GM12878 (cell line): ENCODE measurements around the gene INPP4B. TPM values are rescaled to one million over a fixed set of nuclear protein-coding genes. Genes with fewer than 3 reads are reported as not detected.

Experiments used
- ATAC-seq: fragments of 200-7000 bp; cut with Tn5 transposase; 3 replicates; pipeline ENCODE4 v1.9.1; 2020; ENCODE audit warnings: mild to moderate bottlenecking, moderate library complexity
- BruUV-seq: library from RNA; stranded (reverse); fragments of 400-500 nt; replicated peaks from 2 replicates; lab custom pipeline; 2021; lab: Mats Ljungman, UMichigan
- CTCF ChIA-PET: fragments of 300-600 bp; sonication (Branson Sonifier 250); formaldehyde crosslinking; extraction: SDS; loops from one replicate; lab custom pipeline; 2021; ENCODE audit warnings: inconsistent platforms; lab: Yijun Ruan, JAX
- POLR2A ChIA-PET: fragments of 350-600 bp; formaldehyde crosslinking; extraction: SDS; loops from one replicate; lab custom pipeline; 2021; ENCODE audit warnings: inconsistent platforms; lab: Charles Lee
- RAD21 ChIA-PET: fragments of 300-600 bp; sonication (Branson Sonifier 250); formaldehyde crosslinking; loops from one replicate; lab custom pipeline; 2023; ENCODE audit warnings: antibody characterized with exemption; ENCODE audit not compliant: unreplicated experiment; lab: Charles Lee
- SMC1A ChIA-PET: fragments of 300-600 bp; sonication (Branson Sonifier 250); formaldehyde crosslinking; loops from one replicate; lab custom pipeline; 2023; ENCODE audit not compliant: unreplicated experiment, uncharacterized antibody; lab: Charles Lee
- DNase-seq: peaks from one replicate; pipeline ENCODE4 v3.0.0-alpha.2; 2011; ENCODE audit warnings: low read depth, low spot score
- FAIRE-seq: peaks from 3 replicates; lab custom pipeline; 2011; peaks lifted over from hg19 to GRCh38; lab: Jason Lieb, UNC
- H2AFZ ChIP-seq: 2 replicates; pipeline ENCODE4 v1.6.0; 2011; ENCODE audit warnings: low read depth, low read length, control low read depth; ENCODE audit not compliant: control insufficient read depth
- H3K27ac ChIP-seq: 2 replicates; pipeline ENCODE4 v1.5.1; 2011; ENCODE audit warnings: control low read depth; ENCODE audit not compliant: control insufficient read depth, insufficient read depth
- H3K27me3 ChIP-seq, 2 experiments: replicated peaks in 1 of 2; 2 replicates each; pipeline versions ENCODE4 v1.6.0 to v1.6.1; 2011; ENCODE audit warnings: low read length in 1 of 2; ENCODE audit not compliant: control insufficient read depth in 2 of 2, insufficient read depth in 2 of 2
- H3K36me3 ChIP-seq, 2 experiments: 2 replicates each; pipeline ENCODE4 v1.5.1; 2011; ENCODE audit warnings: low read length in 1 of 2; ENCODE audit not compliant: control insufficient read depth in 2 of 2, insufficient read depth in 2 of 2
- H3K4me1 ChIP-seq: 2 replicates; pipeline ENCODE4 v1.6.1; 2011; ENCODE audit warnings: mild to moderate bottlenecking, low read length, moderate library complexity, mixed read lengths; ENCODE audit not compliant: control insufficient read depth, insufficient read depth
- H3K4me2 ChIP-seq: 2 replicates; pipeline ENCODE4 v1.6.0; 2011; ENCODE audit warnings: control low read depth; ENCODE audit not compliant: control insufficient read depth, insufficient read depth
- H3K4me3 ChIP-seq: fragments of 200-600 bp; sonication (generic); 2 replicates; pipeline ENCODE4 v1.5.1; 2016
- H3K79me2 ChIP-seq: 2 replicates; pipeline ENCODE4 v1.6.0; 2011; ENCODE audit warnings: low read length; ENCODE audit not compliant: control insufficient read depth, insufficient read depth
- H3K9ac ChIP-seq: 2 replicates; pipeline ENCODE4 v1.8.0; 2011; ENCODE audit warnings: low read length, control low read depth, mixed read lengths; ENCODE audit not compliant: control insufficient read depth, insufficient read depth
- H3K9me3 ChIP-seq: replicated peaks from 3 replicates; pipeline ENCODE4 v1.5.1; 2011; ENCODE audit warnings: mild to moderate bottlenecking, low read length; ENCODE audit not compliant: control insufficient read depth, insufficient read depth
- H4K20me1 ChIP-seq: 2 replicates; pipeline ENCODE4 v1.6.0; 2011; ENCODE audit not compliant: control insufficient read depth, insufficient read depth
- BCL3 ChIP-seq: IDR thresholded peaks from 2 replicates; pipeline ENCODE4 v1.6.1; 2011; ENCODE audit warnings: borderline replicate concordance, low read depth, mild to moderate bottlenecking, moderate library complexity, low read length; ENCODE audit not compliant: insufficient read depth, poor library complexity, severe bottlenecking
- CREM ChIP-seq: IDR thresholded peaks from 2 replicates; pipeline ENCODE4 v1.6.1; 2014; ENCODE audit warnings: antibody characterized with exemption, low read depth
- EP300 ChIP-seq, 2 experiments: fragments of 150-350 bp in 1 of 2; IDR thresholded peaks; 2 replicates each; pipeline ENCODE4 v1.6.1; 2011 to 2012; ENCODE audit warnings: low read depth in 2 of 2, low read length in 2 of 2, borderline replicate concordance in 1 of 2, improper control_type of control experiment in 1 of 2, inconsistent platforms in 1 of 2; ENCODE audit not compliant: control insufficient read depth in 1 of 2
- FOXK2 ChIP-seq: fragments of 450-650 bp; IDR thresholded peaks from 2 replicates; pipeline ENCODE4 v1.6.1; 2017; ENCODE audit warnings: mild to moderate bottlenecking, moderate library complexity
- HDAC6 ChIP-seq: fragments of 200-600 bp; sonication (generic); IDR thresholded peaks from one replicate; pipeline ENCODE4 v1.8.0; 2017; ENCODE audit warnings: antibody characterized with exemption; ENCODE audit not compliant: unreplicated experiment
- IKZF2 ChIP-seq, 2 experiments: fragments of 450-650 bp; IDR thresholded peaks; 2 replicates each; pipeline ENCODE4 v1.6.1; 2017; ENCODE audit warnings: mild to moderate bottlenecking in 2 of 2, moderate library complexity in 2 of 2
- RAD51 ChIP-seq: fragments of 450-650 bp; IDR thresholded peaks from 2 replicates; pipeline ENCODE4 v1.6.1; 2016; ENCODE audit warnings: moderate library complexity, mild to moderate bottlenecking, inconsistent platforms
- USF1 ChIP-seq: IDR thresholded peaks from 2 replicates; pipeline ENCODE4 v1.6.1; 2011; ENCODE audit warnings: borderline replicate concordance, low read depth, mild to moderate bottlenecking, moderate library complexity, mixed read lengths, low read length; ENCODE audit not compliant: insufficient read depth; ENCODE audit errors: extremely low read length
- ZNF217 ChIP-seq: fragments of 450-650 bp; IDR thresholded peaks from 2 replicates; pipeline ENCODE4 v1.6.1; 2017; ENCODE audit warnings: antibody characterized with exemption, mild to moderate bottlenecking
- ZNF24 ChIP-seq: fragments of 450-650 bp; IDR thresholded peaks from 2 replicates; pipeline ENCODE4 v1.6.1; 2017; ENCODE audit warnings: antibody characterized with exemption, mild to moderate bottlenecking
- WGBS: methylation state at CpG from one replicate; pipeline ENCODE4 v1.1.6; 2016; ENCODE audit warnings: low lambda C conversion rate; ENCODE audit not compliant: insufficient replicate concordance, insufficient coverage; ENCODE audit errors: missing lambda C conversion rate; 5-methylcytosine and 5-hydroxymethylcytosine counted together
- in situ Hi-C: fragments of 300-500 bp; cut with MboI; formaldehyde crosslinking; loops from 9 replicates; pipeline ENCODE4 v1.14.3; 2018; ENCODE audit warnings: mixed read lengths
- intact Hi-C: fragments of 100-400 bp; cut with micrococcal nuclease; formaldehyde crosslinking; loops from one replicate; pipeline ENCODE4 v1.14.2; 2022; ENCODE audit not compliant: unreplicated experiment
- polyA plus RNA-seq, 11 experiments: library from polyadenylated mRNA; depleted of rRNA in 4 of 11; unstranded in 6 of 11; stranded (reverse) in 5 of 11; fragments of >200 nt; fragmentation: Nextera tagmentation in 4 of 11; fragmentation: Illumina TruSeq in 1 of 11; extraction: Ambion mirVana in 4 of 11; extraction: Trizol in 1 of 11; gene quantifications; 1 replicate in 1 of 11; 2 replicates in 10 of 11; pipeline versions ENCODE4 v1.2.1 to v1.2.3, GENCODE V29; 2011 to 2016; ENCODE audit warnings: inconsistent platforms in 2 of 11, missing spikeins in 2 of 11, low read depth in 1 of 11
- total RNA-seq, 4 experiments: library from RNA; depleted of rRNA in 3 of 4; stranded (reverse); fragments of >200 nt in 3 of 4; fragmentation: Illumina TruSeq in 1 of 4; extraction: Trizol in 1 of 4; gene quantifications; 2 replicates each; pipeline versions ENCODE4 v1.2.1 to v1.2.3, GENCODE V29; 2013 to 2021
- TF ChIP-seq, protein P1 (sequence below): fragments of 450-650 bp; IDR thresholded peaks from 2 replicates; pipeline ENCODE4 v1.6.1; 2016; ENCODE audit warnings: mild to moderate bottlenecking, moderate library complexity, borderline replicate concordance

Gene INPP4B
- total and polyA plus RNA-seq, 10 of the 15 experiments (the other 5 are each of a cell fraction or from before 2014, with no cell fraction given) = 0.53 to 11.2 (median 0.95) TPM

GRCh38 chr4:142065086-142065647, 780.9 kb downstream of the INPP4B start:
- no peak overlapping the region for H3K4me3 ChIP-seq
- H3K9ac ChIP-seq = no peak overlapping the region
- ATAC-seq (no peak), DNase-seq (no peak), FAIRE-seq (no peak)
- in situ Hi-C loops = no loop called here
- H3K4me2 ChIP-seq = no peak overlapping the region
- no peaks in the 10 kb centered on the region for H3K4me1 ChIP-seq
- intact Hi-C loops = no loop called here
- 15% methylated on average over 2 of the region's 2 CpGs for WGBS
- CTCF ChIA-PET = interaction anchor here (1.3 kb wide), 1 partner anchor 11 kb away, joined by 4 read pairs; no protein-coding TSS in a partner anchor
- H3K9me3 ChIP-seq = no peaks in the 10 kb centered on the region
- H3K79me2 ChIP-seq = no peaks in the 10 kb centered on the region
- no peaks in the 10 kb centered on the region for H3K36me3 ChIP-seq
- SMC1A ChIA-PET = interaction anchor here (1.2 kb wide), 1 partner anchor 652 kb away, joined by 3 read pairs; no protein-coding TSS in a partner anchor
- RAD21 ChIA-PET = no interaction called here
- no peaks in the 10 kb centered on the region for H3K27me3 ChIP-seq
- H2AFZ ChIP-seq = no peak overlapping the region
- POLR2A ChIA-PET = no interaction called here
- no peaks in the 10 kb centered on the region for H4K20me1 ChIP-seq
- no peak overlapping the region for H3K27ac ChIP-seq
- no TSS peak for BruUV-seq
- no peak for TF ChIP-seq ZNF24
- no peak for TF ChIP-seq HDAC6
- TF ChIP-seq EP300 (IDR thresholded peaks at IDR 0.05; ENCODE audit: borderline replicate concordance in 1 of 2, control insufficient read depth in 1 of 2, low read depth in 2 of 2, low read length in 2 of 2) = no peak
- no peak for TF ChIP-seq BCL3
- no peak for TF ChIP-seq RAD51
- TF ChIP-seq USF1 = no peak
- TF ChIP-seq ZNF217 = no peak
- TF ChIP-seq FOXK2 = no peak
- TF ChIP-seq, protein P1, sequence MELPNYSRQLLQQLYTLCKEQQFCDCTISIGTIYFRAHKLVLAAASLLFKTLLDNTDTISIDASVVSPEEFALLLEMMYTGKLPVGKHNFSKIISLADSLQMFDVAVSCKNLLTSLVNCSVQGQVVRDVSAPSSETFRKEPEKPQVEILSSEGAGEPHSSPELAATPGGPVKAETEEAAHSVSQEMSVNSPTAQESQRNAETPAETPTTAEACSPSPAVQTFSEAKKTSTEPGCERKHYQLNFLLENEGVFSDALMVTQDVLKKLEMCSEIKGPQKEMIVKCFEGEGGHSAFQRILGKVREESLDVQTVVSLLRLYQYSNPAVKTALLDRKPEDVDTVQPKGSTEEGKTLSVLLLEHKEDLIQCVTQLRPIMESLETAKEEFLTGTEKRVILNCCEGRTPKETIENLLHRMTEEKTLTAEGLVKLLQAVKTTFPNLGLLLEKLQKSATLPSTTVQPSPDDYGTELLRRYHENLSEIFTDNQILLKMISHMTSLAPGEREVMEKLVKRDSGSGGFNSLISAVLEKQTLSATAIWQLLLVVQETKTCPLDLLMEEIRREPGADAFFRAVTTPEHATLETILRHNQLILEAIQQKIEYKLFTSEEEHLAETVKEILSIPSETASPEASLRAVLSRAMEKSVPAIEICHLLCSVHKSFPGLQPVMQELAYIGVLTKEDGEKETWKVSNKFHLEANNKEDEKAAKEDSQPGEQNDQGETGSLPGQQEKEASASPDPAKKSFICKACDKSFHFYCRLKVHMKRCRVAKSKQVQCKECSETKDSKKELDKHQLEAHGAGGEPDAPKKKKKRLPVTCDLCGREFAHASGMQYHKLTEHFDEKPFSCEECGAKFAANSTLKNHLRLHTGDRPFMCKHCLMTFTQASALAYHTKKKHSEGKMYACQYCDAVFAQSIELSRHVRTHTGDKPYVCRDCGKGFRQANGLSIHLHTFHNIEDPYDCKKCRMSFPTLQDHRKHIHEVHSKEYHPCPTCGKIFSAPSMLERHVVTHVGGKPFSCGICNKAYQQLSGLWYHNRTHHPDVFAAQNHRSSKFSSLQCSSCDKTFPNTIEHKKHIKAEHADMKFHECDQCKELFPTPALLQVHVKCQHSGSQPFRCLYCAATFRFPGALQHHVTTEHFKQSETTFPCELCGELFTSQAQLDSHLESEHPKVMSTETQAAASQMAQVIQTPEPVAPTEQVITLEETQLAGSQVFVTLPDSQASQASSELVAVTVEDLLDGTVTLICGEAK = no peak
- no peak for TF ChIP-seq IKZF2 (IDR thresholded peaks at IDR 0.05)
- no peak for TF ChIP-seq CREM
